Measurements from ENCODE around the gene TMTC4. TPM values are rescaled to one million over a fixed set of nuclear protein-coding genes. Genes with fewer than 3 reads are reported as not detected.
"Not testable (repeated sequence)": the region's sequence is repeated elsewhere in the genome, so short reads cannot be mapped to it uniquely, and the experiment has no call there.

The TMTC4 gene
- total RNA-seq, 4 donors from 2014 or later, result 12.5 to 28.5 (median 14.8) TPM

GRCh38 chr13:100619940-100620339 is 54.7 kb downstream of the TMTC4 start:
- TF ChIP-seq CTCF (IDR thresholded peaks at IDR 0.05) (no peak), EP300 (IDR thresholded peaks at IDR 0.05) (no peak), POLR2A (IDR thresholded peaks at IDR 0.05) (no peak)
- no peaks in the 10 kb centered on the region for H3K27me3 ChIP-seq
- 94 to 97% methylated on average over 2 of the region's 2 CpGs for WGBS, 2 donors
- no peaks in the 10 kb centered on the region for H3K9me3 ChIP-seq
- H3K4me1 ChIP-seq, result no peaks in the 10 kb centered on the region
- H3K27ac ChIP-seq, result no peak overlapping the region
- peaks cover 0 to 41% (median 0%) of the 10 kb centered on the region in 3 donors for H3K36me3 ChIP-seq
- no peak for DNase-seq (ENCODE audit: low spot score in 2 of 2)
- H3K4me3 ChIP-seq, result no peak overlapping the region

GRCh38 chr13:100618897-100619296 is 55.7 kb downstream of the TMTC4 start:
- H3K4me1 ChIP-seq; DNase-seq (ENCODE audit: low spot score in 2 of 2); H3K4me3 ChIP-seq; H3K9me3 ChIP-seq; H3K27ac ChIP-seq; H3K27me3 ChIP-seq: not testable (repeated sequence)
- peaks cover 0 to 33% (median 0%) of the 10 kb centered on the region in 3 donors for H3K36me3 ChIP-seq
- WGBS, 2 donors, result 94 to 98% methylated on average over 14 to 20 of the region's 24 CpGs

- TF ChIP-seq EP300 (IDR thresholded peaks at IDR 0.05) (no peak), CTCF (IDR thresholded peaks at IDR 0.05) (no peak), POLR2A (IDR thresholded peaks at IDR 0.05) (no peak)
- Histone ChIP-seq H3K36me3 (peaks cover 0 to 36% (median 0%) of the 10 kb centered on the region in 3 donors), H3K9me3 (no peaks in the 10 kb centered on the region), H3K4me3 (no peak overlapping the region), H3K4me1 (peaks cover 0 to 7% (median 0%) of the 10 kb centered on the region in 4 donors), H3K27me3 (no peaks in the 10 kb centered on the region), H3K27ac (no peak overlapping the region)
- WGBS, 2 donors, result 85 to 90% methylated on average over 5 of the region's 5 CpGs
- no peak for DNase-seq (ENCODE audit: low spot score in 2 of 2)
These were observed 61.6 kb downstream of the TMTC4 start for GRCh38 chr13:100613031-100613430.

- H3K9me3 ChIP-seq, result no peaks in the 10 kb centered on the region
- no peak for TF ChIP-seq EP300 (IDR thresholded peaks at IDR 0.05)
- no peak for TF ChIP-seq CTCF (IDR thresholded peaks at IDR 0.05)
- TF ChIP-seq POLR2A (IDR thresholded peaks at IDR 0.05), result no peak
These were observed 62.7 kb downstream of the TMTC4 start for GRCh38 chr13:100611678-100612492.

GRCh38 chr13:100610391-100611347 is 63.9 kb downstream of the TMTC4 start:
- no peak for DNase-seq (ENCODE audit: low spot score in 2 of 2)
- no peak overlapping the region for H3K27ac ChIP-seq
- TF ChIP-seq POLR2A (IDR thresholded peaks at IDR 0.05) (no peak), EP300 (IDR thresholded peaks at IDR 0.05) (no peak), CTCF (IDR thresholded peaks at IDR 0.05) (no peak)
- no peaks in the 10 kb centered on the region for H3K27me3 ChIP-seq
- no peaks in the 10 kb centered on the region for H3K9me3 ChIP-seq
- H3K4me3 ChIP-seq, result no peak overlapping the region
- H3K4me1 ChIP-seq, result peaks cover 0 to 7% (median 0%) of the 10 kb centered on the region in 4 donors
- H3K36me3 ChIP-seq, result peaks cover 0 to 49% (median 0%) of the 10 kb centered on the region in 3 donors
- WGBS, 2 donors, result 61 to 65% methylated on average over 6 of the region's 6 CpGs

More at GRCh38 chr13:100611678-100612492, 62.7 kb downstream of the TMTC4 start:
- no peak for DNase-seq (ENCODE audit: low spot score in 2 of 2)
- peaks cover 0 to 41% (median 0%) of the 10 kb centered on the region in 3 donors for H3K36me3 ChIP-seq
- H3K4me3 ChIP-seq, result no peak overlapping the region
- H3K27ac ChIP-seq, result no peak overlapping the region
- no peaks in the 10 kb centered on the region for H3K27me3 ChIP-seq
- 65 to 70% methylated on average over 9 of the region's 9 CpGs for WGBS, 2 donors
- H3K4me1 ChIP-seq, result peaks cover 0 to 7% (median 0%) of the 10 kb centered on the region in 4 donors

Measured in tibial nerve (tissue), 4 donors.